ENCODE measurements around the gene AKAP6.

AKAP6 gene

DNA sequence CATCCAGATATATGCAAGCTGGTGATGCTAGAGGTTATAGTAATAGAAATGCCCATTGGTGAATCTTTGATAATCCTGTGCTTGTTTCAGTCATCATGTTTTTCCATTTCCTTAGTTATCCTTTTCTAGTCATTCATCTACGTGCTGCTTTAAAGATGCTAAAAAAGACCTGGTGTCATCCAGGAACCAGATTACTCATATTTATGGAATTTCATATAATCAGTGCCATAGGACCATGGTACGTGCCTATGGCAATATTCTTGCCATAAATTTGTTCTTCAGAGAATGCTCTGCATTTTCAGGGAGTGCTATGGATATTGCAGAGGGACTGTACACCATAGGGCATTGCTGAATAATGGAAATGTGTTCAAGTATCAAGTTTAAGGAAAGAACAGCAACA is 267.3 kb downstream of the AKAP6 start:
- no peak for TF ChIP-seq CTCF (IDR thresholded peaks at IDR 0.05; ENCODE audit: borderline replicate concordance, insufficient read depth, low read depth, low read length)
- H3K4me3 ChIP-seq (ENCODE audit: low read depth, low read length), result no peak overlapping the region

- H3K4me3 ChIP-seq (ENCODE audit: low read depth, low read length), result no peak overlapping the region
- TF ChIP-seq CTCF (IDR thresholded peaks at IDR 0.05; ENCODE audit: borderline replicate concordance, insufficient read depth, low read depth, low read length), result no peak
Measured at GRCh38 chr14:32597771-32598170, 268.7 kb downstream of the AKAP6 start.

DNA sequence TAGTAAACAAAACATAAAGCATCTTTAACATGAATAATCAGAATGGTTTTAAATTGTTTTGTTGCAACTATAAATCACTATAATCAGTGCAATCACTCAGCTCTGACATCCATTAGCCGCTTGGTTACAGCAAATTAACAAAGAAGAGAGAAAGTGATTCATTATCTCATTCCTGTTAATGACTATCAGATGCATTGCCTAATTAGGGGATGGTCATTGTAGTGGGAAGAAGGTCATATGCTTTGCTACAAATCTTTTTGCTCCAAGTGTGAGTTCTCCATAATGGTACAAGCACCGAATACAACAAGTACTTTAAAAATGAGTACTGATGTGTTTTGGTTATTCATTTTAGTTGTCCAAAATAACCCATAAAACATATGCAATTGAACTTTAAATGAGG is 272.0 kb downstream of the AKAP6 start:
- no peak overlapping the region for H3K4me3 ChIP-seq (ENCODE audit: low read depth, low read length)
- TF ChIP-seq CTCF (IDR thresholded peaks at IDR 0.05; ENCODE audit: borderline replicate concordance, insufficient read depth, low read depth, low read length), result no peak

- no peak for TF ChIP-seq CTCF (IDR thresholded peaks at IDR 0.05; ENCODE audit: borderline replicate concordance, insufficient read depth, low read depth, low read length)
- H3K4me3 ChIP-seq (ENCODE audit: low read depth, low read length), result no peak overlapping the region
Measured at GRCh38 chr14:32601906-32602305, 272.8 kb downstream of the AKAP6 start.

DNA sequence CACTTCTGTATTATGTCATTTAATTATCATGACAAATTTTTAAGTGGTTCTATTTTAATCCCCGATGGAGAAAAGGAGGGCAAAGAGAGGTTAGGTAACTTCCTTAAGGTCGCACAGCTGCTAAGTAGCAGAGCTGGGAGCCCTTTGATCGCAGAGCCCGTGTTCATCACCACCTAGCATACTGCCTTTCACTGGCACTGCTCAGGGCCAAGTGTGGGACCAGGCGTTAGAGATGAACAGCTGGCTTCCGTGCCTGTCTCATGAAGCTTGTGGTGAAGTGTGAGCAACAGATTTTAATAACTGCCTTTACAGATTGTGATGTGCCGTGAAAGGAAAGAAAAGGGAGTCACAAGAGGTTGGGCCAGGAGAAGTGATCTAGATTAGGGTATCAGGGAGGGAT is 273.6 kb downstream of the AKAP6 start:
- no peak for TF ChIP-seq CTCF (IDR thresholded peaks at IDR 0.05; ENCODE audit: borderline replicate concordance, insufficient read depth, low read depth, low read length)
- H3K4me3 ChIP-seq (ENCODE audit: low read depth, low read length), result no peak overlapping the region

DNA sequence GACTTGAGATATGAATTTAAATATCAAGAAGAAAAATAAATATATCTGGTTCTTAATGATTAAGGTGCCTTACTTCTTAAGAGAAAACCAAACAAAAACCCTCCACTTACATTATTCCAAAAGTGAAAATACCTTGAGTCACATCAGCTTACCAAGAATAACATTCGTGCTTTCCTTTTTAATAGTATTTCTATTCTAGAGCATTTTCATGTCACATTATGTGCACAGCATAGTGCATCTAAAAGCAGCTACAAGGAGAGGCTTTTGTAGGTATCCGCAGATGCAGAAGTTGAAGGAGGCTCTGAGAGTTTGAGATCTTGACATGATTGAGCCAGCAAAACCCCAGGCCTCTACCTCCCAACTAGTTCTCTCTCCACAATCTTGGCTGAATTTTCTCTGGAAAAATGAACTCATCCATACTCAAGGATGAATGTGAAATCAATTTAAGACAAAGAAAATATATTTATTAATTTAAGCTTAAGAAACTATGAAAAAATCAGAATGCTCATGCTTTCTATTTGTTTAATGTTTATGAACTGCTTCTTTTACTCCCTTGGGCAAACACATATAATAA is 275.0 kb downstream of the AKAP6 start:
- H3K4me3 ChIP-seq (ENCODE audit: low read depth, low read length), result no peak overlapping the region
- TF ChIP-seq CTCF (IDR thresholded peaks at IDR 0.05; ENCODE audit: borderline replicate concordance, insufficient read depth, low read depth, low read length), result no peak

- no peak overlapping the region for H3K4me3 ChIP-seq (ENCODE audit: low read depth, low read length)
- no peak for TF ChIP-seq CTCF (IDR thresholded peaks at IDR 0.05; ENCODE audit: borderline replicate concordance, insufficient read depth, low read depth, low read length)
Measured at GRCh38 chr14:32606301-32606700, 277.2 kb downstream of the AKAP6 start.

Measured in GM12875 (cell line).